WERI-Rb-1 (cell line): ENCODE results near the gene AJM1.

Source experiments
- DNase-seq: peaks from one replicate; pipeline ENCODE4 v3.0.0-alpha.2; 2020
- H3K27ac ChIP-seq: fragments of 250-450 bp; sonication (Bioruptor Pico); 2 replicates; pipeline ENCODE4 v1.5.1; 2020; ENCODE audit warnings: mild to moderate bottlenecking, moderate library complexity
- H3K27me3 ChIP-seq: fragments of 250-450 bp; sonication (Bioruptor Pico); 2 replicates; pipeline ENCODE4 v1.5.1; 2021; ENCODE audit warnings: mild to moderate bottlenecking, low read depth, moderate library complexity; ENCODE audit not compliant: insufficient read depth, severe bottlenecking
- H3K36me3 ChIP-seq: fragments of 250-450 bp; sonication (Bioruptor Pico); 2 replicates; pipeline ENCODE4 v1.5.1; 2020; ENCODE audit warnings: mild to moderate bottlenecking, moderate library complexity
- H3K4me3 ChIP-seq: 2 replicates; pipeline ENCODE4 v1.5.1; 2011; ENCODE audit warnings: low read depth, mild to moderate bottlenecking, control low read depth, low read length
- H3K9me3 ChIP-seq: fragments of 250-450 bp; sonication (Bioruptor Pico); 2 replicates; pipeline ENCODE4 v1.5.1; 2021; ENCODE audit warnings: mild to moderate bottlenecking, moderate library complexity; ENCODE audit not compliant: severe bottlenecking
- TF ChIP-seq, protein P1 (sequence below): IDR thresholded peaks from 2 replicates; pipeline ENCODE4 v1.5.1; 2011; ENCODE audit warnings: low read depth, mild to moderate bottlenecking, control low read depth, inconsistent platforms, low read length

AJM1 gene

DNA sequence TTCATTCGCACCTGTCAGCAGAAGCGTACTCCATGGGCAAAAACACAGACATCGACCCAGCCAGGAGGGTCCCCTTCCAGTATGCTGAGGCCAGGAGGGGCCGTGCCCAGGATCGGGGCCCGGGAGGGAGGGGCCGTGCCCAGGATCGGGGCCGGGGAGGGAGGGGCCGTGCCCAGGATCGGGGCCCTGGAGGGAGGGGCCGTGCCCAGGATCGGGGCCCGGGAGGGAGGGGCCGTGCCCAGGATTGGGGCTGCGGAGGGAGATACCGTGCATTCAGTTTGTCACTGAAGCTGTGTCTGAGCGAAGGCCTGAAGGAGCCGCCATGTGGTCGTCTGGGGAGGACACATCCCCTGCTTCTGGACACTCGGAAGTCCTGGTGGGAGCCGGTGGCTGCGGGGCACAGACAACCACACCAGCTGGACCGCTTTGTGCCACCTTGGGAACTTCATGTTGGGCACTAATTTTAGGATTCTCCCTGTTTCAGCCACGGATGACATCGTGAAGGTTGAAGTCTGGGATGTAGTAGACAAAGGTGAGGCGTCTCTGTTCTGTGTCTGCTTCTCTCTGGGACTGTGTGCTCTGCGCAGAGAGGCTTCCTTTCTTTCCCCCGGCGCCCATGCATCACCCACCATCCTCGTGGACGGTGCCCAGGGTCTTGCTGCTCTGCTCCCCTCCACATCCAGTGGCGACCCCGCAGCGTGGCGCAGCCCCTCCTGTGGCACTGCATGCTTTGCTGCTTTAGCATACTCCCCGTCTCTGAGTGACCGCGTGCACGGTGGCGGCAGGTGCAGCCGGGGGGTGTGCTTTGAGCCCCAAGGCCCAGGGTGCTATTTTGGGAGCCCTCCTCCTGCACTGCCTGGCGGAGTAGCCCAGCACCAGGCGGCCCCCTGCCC is 16.7 kb upstream of the AJM1 start:
- peaks cover 74% of the 10 kb centered on the region for H3K36me3 ChIP-seq
- H3K27me3 ChIP-seq, result no peaks in the 10 kb centered on the region
- no peak overlapping the region for H3K27ac ChIP-seq
- DNase-seq, result no peak
- H3K4me3 ChIP-seq, result no peak overlapping the region
- TF ChIP-seq, protein P1, sequence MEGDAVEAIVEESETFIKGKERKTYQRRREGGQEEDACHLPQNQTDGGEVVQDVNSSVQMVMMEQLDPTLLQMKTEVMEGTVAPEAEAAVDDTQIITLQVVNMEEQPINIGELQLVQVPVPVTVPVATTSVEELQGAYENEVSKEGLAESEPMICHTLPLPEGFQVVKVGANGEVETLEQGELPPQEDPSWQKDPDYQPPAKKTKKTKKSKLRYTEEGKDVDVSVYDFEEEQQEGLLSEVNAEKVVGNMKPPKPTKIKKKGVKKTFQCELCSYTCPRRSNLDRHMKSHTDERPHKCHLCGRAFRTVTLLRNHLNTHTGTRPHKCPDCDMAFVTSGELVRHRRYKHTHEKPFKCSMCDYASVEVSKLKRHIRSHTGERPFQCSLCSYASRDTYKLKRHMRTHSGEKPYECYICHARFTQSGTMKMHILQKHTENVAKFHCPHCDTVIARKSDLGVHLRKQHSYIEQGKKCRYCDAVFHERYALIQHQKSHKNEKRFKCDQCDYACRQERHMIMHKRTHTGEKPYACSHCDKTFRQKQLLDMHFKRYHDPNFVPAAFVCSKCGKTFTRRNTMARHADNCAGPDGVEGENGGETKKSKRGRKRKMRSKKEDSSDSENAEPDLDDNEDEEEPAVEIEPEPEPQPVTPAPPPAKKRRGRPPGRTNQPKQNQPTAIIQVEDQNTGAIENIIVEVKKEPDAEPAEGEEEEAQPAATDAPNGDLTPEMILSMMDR, result peak; percentile 17; the same call in 1 of the 2 replicates
- H3K9me3 ChIP-seq, result no peaks in the 10 kb centered on the region

DNA sequence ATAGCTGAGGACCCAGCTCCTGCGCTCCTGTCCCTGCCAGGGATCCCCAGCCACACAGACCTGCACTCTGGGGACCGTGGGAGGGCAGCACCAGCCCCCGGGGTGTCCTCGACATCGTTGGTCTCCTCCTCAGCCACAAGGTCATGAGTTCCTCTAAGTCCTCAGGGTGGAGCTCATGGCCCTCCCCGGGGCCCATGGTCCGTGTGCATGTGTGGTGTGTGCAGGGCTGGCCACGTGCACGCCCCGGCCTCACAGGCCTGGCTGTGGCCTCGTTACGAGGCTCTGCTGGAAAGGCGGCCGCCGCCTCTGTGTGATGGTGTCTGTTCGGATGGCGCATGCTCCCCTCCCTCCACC is 16.1 kb upstream of the AJM1 start:
- H3K27ac ChIP-seq, result no peak overlapping the region
- TF ChIP-seq, protein P1, result no peak
- H3K4me3 ChIP-seq, result no peak overlapping the region
- H3K27me3 ChIP-seq, result no peaks in the 10 kb centered on the region
- H3K36me3 ChIP-seq, result peaks cover 75% of the 10 kb centered on the region
- no peaks in the 10 kb centered on the region for H3K9me3 ChIP-seq
- no peak for DNase-seq

DNA sequence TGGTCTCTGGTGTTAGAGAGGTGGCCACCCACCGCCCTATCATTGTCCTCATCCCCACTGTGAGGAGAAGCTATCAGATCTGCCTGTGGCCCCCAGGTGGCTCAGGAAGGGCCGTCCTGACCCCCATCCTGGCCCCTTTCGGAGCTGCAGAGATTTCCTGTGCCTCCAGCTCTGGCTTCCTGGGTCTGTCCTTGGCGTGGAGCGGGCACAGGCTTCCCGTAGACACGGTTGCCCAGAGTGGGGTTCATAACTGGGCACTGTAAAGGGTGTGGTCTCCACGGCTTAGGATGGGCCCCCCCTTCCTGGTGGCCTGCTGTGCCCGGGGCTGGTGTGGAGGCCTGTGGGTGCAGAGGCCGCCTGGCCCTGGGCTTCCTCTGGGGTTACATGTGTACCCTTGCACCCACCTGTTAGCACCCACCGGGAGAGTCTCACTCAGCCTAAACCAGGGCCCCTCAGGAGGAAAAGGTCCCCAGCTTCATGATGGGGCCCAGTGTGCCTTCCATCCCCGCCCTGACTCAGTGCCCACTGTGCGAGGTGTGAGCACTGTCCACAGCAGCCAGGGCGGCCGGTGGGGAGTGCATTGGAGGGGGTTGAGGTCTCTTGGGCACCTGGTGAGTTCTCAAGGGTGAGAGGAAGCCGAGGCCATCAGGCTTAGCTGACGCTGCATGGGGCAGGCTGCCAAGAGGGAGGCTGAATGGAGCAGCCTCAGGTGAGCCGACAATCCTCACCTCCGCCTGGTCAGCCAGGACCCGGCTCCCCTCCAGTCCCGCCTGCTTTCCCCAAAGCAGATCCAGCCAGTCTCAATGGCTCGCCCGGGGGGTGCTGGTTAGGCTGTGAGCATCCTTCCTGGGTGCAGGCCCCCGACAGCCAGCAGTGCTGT is 15.3 kb upstream of the AJM1 start:
- TF ChIP-seq, protein P1, result no peak
- DNase-seq, result no peak
- peaks cover 83% of the 10 kb centered on the region for H3K36me3 ChIP-seq
- H3K27ac ChIP-seq, result no peak overlapping the region
- H3K27me3 ChIP-seq, result no peaks in the 10 kb centered on the region
- no peaks in the 10 kb centered on the region for H3K9me3 ChIP-seq
- H3K4me3 ChIP-seq, result no peak overlapping the region

DNA sequence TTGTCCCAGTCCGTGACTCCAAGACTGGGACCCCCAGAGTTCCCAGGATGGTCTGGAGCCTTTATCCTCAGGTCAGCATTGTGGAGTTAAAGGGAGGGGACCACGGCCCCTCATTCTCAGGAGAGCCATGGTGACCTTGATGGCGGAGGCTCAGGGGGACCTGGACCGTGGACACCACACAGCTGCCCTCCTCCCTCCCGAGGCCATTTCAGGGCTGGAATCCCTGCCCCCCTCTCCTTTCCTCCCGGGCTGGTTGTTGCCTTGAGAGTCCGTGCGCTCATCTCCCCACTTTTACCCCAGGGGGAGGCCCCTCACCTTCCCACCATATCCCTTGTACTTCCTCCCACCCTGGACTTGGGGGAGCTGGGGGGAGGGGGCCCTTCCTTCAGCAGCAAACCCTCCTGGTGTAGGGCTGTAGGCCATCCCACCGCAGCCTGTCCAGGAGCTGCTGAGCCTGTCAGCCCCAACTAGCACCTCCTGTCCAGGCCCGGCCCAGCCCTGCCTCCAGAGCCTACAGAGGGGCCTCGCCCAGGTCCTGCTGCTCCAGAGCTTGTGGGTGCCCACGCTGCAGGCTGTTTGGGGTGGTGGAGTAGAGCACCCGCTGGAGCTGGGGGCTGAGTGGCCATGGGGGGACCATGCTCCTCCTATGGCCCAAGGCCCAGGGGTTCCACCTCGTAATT is 14.3 kb upstream of the AJM1 start:
- DNase-seq, result no peak
- H3K36me3 ChIP-seq, result peaks cover 90% of the 10 kb centered on the region

DNA sequence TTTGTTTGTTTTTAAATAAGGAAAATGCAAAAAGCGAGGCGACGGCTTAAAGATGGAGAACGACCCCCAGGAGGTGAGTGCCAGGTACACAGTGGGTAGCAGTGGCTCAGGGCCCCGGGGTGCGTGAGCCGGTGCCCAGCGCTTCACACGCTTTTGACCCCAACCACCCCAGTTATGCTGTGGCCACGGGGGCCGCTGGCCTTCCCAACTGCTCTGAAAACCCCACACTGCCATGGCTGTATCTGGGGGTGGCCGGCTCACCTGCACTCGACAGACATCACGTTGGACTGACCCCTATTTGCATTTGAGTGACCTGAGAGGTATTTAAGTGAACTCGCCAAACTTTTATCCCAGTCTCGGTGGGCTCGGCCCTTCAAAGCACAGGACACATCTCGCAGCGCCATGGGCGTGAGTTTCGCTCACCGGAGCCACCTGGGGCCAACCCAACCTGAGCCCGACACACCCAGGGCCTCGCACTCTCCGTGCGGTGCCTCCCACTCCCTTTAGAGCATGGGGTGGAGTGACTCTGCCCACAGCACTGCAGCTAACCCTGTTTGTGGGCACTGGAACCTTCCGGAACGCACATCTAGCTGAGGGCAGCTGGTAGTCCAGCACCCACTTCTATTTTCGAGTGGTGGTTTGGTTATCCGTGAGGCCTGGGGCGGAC is 13.7 kb upstream of the AJM1 start:
- H3K4me3 ChIP-seq, result no peak overlapping the region
- peaks cover 87% of the 10 kb centered on the region for H3K36me3 ChIP-seq
- TF ChIP-seq, protein P1, result no peak
- DNase-seq, result no peak
- H3K9me3 ChIP-seq, result no peaks in the 10 kb centered on the region
- no peaks in the 10 kb centered on the region for H3K27me3 ChIP-seq
- no peak overlapping the region for H3K27ac ChIP-seq

More for the DNA sequence above, 14.3 kb upstream of the AJM1 start:
- Histone ChIP-seq H3K27ac (no peak overlapping the region), H3K9me3 (no peaks in the 10 kb centered on the region), H3K27me3 (no peaks in the 10 kb centered on the region), H3K4me3 (no peak overlapping the region)
- TF ChIP-seq, protein P1, result no peak
